HCEC 1CT (cell line): ENCODE data around the gene SBF2.

Experiments
- DNase-seq: peaks from one replicate; pipeline ENCODE4 v3.0.0-alpha.2; 2017

Gene SBF2

DNA sequence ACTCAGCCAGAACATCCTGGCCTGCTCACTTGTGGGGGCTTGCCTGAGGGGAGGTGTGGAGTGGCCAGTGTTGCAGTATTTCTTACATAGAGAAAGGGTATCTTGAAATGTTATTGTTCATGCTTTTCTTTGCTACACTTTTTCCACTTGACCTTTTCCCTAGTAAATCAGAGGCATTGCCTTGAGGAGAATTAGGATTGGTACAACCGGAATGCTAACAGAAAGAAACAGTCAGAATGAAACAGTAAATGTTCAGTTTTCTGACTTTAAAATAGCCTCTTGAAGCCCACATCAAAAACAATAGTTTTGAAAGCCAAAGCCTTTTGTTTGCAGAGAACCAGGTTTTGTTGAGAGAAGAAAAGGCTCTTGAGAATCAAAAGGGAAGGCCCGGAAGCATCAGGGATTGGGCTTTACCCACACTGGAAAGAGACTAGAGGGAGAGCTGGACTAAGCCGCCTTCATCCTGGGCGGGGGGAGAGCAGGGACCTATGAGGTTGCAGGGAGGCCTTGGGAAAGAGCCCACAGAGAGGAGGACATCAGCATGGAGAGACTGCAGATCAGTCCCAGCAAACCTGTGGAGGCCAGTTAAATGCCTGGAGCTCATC lies 23.2 kb upstream of the SBF2 start:
- DNase-seq, result no peak

DNA sequence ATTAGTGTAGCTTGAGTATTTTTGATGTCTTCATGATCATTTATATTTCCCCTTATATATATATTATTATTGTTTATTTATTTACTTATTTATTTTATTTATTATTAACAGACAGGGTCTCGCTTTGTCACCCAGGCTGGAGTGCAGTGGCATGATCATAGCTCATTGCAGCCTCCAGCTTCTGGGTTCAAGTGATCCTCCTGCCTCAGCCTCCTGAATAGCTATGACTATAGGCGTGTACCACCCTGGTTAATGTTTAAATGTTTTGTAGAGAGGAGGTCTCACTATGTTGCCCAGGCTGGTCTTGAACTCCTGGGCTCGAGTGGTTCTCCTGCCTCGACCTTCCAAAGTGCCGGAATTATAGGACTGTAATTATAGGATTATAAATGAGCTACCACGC lies 21.1 kb upstream of the SBF2 start:
- DNase-seq, result no peak

DNA sequence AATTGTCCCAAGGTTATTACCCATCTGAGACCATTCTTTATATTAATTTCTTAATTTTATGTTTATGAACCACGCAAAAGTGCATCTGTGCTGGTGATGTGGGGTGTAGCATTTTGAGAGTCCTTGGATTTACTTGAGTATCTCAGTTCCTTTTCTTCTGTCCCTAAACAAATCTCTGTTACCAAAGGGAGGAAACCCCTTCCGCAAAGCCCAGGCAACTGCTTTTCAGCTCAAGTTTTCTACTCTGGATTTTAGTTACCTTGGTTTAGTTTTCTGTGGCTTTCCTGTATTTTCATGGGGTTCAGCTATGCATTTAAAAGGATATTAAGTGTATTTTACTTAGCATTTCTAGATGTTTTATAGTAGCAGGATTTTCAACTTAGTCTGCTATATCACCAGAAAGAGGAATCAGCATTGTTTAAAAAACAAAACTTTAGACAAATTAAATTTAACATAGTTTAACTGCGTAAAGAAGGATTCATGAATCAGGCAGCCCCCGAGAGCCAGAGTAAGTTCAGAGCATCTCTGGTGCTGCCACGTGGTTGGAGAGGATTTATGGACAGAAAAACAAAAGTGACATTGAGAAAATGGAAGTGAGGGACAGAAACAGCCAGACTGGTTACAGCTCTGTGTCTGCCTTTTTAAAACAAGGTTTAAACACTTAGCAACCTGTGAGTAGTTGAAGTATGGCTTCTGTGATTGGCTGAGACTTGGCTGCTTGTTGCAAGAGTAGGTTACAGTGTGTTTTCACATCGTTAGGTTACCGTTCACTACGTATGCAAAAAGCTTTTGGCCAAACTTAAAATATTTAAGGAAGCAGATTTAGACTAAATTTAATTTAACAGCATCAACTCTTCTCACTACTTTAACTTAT lies 20.4 kb upstream of the SBF2 start:
- DNase-seq, result no peak

DNA sequence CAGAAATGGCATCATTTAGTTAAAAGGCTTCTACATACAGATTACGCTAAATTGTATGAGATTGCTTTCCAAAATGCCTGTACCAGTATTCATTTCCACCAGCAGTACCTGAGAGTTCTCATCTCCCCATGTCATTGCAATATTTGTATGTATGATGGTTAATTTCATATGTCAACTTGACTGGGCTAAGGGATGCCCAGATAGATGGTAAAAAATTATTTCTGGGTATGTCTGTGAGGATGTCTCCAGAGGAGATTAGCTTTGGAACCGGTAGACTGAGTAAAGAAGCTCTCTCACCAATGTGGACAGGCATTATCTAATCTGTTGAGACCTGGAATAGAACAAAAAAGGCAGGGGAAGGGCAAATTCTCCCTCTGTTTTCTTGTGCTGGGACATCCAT lies 17.8 kb upstream of the SBF2 start:
- no peak for DNase-seq

DNA sequence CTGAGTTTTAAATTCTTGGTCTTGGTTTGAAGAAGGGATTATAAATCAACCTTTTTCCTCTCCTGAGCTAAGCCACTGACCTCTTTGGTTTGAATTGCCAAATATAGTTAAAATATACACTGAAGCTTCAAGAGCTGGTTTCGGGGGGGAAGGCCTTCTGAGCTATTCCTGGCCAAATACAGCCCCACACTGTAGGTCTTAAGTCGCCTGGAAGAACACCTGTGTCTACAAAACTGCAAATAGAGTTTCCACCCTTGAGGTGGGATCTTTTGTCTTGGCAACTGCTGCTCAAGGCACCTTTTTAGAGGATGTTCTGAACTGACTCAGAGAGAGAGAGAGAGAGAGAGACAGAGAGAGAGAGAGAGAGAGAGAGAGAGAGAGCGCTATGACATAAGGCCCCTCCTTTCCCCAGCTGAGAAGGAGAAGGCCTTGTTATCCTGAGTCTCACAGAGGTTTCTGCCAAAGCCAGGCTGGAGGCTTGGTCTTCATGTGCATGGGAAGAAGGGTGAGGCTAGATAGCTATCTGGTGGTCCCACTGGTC lies 16.4 kb upstream of the SBF2 start:
- peak; percentile 38 for DNase-seq

DNA sequence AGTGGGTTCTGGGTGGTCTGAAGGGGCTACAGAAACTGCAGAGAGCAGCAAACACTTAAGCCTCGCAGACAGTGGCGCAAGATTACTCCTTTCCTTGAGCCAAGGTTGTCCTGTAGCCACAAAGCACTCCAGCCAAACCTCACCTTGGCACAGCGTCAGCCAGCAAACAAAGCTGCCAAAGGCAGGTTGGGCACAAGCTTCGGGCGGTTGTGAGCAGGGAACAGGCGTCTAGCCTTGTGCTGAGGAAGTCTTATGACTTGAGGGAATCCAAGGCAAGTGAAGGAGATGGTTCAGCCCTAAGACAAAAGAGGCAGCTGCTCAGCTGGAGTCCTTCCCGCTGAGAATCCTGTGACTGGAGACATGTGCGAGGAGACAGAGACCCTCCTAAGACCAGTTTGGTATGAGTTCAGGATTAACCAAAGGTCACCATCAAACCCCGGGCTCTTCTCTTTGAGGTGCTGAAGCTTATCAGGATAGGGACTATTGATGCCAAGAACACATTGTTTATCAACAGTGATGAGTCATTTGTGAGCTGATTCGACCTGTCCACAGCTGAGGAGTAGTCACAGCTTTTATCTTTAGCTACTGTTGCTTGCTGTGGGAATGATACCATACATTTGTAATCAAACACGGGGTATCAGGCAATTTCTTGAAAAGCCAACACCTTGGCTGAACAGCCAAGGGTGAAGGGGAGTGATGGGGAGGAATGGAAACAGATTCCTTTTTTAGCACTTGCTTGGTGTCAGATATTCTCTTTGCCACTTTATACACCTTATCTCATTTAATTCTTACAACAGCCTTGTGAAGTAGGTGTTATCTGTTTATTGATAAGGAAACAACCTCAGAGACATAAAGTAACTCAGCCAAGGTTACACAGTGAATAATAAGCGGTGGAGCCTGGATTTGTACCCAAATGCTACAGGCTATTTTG lies 15.4 kb upstream of the SBF2 start:
- peak; percentile 78 for DNase-seq

DNA sequence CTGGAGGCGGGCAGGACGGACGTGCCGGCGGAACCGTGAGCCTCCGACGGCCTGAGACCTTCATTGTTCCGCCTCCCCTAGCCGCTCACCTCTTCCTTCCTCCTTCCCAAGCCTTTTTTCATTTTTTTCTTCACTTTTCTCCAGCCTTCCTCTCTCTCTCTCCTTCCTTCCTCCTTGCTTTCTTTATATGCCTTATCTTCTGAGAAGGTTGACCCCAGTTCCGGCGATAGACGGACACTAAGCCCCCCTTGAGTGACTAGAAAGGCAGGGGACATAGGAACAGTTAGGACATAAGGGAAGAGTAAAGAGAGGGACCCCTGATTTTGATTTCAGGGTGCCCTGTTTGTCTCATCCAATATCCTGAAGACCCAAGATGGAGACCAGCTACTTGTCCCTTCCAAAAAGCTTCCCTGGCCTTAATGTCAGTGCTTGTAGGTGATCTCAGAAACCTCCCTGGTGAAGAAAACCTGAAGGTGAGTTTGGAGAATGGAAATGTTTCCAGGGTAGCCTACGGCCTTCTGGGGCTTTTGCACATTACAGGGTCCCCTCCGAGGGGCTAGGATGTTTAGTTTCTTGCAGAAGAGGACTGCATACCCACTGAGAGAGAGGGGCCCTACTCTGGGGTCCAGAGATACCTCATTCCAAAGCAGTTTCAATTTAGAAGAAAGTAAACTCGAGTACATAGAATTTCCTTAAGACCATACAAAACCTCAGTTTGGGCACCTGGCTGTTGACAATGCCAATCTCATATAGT lies 14.4 kb upstream of the SBF2 start:
- no peak for DNase-seq

DNA sequence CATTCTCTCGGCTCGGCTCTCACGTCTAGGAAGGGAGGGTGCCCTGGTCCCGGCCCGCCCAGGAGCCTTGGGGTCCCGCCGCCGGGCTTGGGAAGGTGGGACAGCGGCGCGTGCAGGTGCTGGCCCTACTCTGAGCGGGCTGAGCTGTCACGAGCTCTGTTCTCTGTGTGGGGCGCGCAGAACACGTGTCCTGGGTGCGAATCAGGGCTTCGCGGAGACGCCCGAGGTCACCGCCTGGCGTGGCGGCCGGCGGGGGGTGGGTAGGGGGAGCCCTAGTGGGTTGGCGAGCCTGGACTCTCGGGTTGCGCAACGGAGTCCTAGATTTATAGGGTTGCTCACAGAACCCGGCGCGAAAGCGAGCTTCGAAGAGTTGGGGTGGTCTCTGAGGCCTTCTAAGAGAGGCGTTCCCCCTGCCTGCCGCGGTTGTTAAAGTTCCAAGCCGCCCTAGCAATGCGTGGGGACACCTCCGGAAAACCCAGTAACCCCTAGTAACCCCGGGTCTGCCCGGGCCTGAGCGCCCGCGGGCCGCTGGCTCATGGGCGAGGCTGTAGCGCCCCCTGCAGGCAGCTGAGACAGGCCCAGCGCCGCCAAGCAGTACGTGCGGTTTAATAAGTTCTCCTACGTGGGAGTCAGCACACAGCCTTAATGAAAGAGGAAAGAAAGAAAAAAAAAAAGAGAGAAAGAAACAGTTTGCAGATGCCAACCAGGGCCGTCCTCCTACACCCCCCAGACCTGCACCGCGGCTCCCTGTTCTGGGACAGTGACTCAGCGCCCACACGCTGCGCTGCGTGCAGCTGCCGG lies 13.6 kb upstream of the SBF2 start:
- peak; percentile 94 for DNase-seq

DNA sequence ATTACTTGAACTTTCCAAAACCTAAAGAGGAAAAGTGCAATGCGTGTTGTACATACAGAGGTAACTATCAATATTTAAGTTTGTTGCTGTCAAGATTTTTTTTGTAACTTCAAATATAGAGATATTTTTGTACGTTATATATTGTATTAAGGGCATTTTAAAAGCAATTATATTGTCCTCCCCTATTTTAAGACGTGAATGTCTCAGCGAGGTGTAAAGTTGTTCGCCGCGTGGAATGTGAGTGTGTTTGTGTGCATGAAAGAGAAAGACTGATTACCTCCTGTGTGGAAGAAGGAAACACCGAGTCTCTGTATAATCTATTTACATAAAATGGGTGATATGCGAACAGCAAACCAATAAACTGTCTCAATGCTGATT lies 13.0 kb upstream of the SBF2 start:
- no peak for DNase-seq

DNA sequence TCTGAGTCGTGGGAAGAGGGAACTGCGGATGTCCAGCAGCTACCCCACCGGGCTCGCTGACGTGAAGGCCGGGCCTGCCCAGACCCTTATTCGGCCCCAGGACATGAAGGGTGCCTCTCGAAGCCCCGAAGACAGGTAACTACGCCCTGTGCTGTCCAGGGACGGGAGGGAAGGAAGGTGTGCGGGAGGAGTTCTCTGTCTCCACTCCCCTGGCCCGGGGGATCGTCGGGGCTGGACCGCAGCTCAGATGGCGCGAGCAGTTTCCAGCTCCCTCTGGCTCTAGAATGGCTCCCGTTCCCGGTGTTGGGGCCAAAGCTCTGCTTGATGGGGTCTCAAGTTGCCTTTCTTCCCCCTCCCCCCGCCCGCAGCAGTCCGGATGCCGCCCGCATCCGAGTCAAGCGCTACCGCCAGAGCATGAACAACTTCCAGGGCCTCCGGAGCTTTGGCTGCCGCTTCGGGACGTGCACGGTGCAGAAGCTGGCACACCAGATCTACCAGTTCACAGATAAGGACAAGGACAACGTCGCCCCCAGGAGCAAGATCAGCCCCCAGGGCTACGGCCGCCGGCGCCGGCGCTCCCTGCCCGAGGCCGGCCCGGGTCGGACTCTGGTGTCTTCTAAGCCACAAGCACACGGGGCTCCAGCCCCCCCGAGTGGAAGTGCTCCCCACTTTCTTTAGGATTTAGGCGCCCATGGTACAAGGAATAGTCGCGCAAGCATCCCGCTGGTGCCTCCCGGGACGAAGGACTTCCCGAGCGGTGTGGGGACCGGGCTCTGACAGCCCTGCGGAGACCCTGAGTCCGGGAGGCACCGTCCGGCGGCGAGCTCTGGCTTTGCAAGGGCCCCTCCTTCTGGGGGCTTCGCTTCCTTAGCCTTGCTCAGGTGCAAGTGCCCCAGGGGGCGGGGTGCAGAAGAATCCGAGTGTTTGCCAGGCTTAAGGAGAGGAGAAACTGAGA lies 12.2 kb upstream of the SBF2 start:
- DNase-seq, result no peak

DNA sequence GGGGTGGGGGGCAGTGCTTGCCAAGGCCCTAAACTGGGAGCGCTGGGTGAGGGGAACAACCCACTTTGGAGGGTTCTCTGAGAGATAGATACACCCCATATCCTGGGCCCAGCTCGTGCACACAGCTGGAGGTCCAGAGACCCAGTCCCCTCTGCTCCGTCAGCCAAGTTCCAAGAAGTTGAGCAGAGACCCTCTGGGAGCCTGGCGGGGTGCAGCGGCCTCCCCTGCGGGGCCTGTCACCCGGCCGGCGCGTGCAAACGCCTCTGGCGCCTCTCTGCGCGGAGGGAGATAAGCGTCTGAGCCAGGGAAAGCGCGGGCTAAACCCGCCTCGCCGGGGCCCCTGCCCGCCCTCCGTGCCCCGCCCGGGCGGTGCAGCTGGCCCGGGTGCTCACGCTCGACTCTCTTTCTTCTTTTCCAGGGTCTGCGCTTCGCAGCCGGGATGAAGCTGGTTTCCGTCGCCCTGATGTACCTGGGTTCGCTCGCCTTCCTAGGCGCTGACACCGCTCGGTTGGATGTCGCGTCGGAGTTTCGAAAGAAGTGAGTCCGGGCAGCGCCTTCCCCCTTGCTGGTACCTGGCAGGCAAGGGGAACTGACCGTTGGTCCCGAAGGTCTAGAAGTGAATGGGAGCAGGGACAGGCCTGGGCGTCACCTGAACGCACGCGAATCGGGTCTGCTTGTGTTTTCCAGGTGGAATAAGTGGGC lies 11.4 kb upstream of the SBF2 start:
- no peak for DNase-seq

DNA sequence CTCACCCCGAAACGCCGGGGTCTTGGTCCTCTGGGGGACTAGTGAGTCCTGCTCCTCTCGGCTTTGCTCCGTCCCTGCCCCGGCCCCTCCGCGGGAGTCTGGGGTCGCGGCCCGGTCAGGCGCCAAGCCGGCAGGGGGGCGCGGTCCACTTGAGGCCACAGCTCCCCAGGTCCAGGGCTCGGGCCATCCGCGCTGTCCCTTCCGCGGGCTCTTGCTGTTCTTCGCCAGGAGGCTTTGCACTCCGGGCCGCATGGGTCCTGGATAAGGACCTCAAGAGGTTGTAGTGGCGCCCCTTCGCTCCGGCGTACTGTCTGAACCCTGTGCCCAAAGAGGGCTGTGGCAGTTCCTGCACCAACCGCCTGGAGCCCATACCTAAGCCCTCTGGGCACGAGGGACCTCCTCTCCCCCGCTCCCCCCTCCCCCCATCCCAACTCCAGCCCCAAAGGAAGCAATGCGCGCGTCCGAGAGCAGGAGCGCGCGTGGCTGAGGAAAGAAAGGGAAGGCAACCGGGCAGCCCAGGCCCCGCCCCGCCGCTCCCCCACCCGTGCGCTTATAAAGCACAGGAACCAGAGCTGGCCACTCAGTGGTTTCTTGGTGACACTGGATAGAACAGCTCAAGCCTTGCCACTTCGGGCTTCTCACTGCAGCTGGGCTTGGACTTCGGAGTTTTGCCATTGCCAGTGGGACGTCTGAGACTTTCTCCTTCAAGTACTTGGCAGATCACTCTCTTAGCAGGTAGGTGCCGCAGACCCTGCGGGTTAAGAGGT lies 10.7 kb upstream of the SBF2 start, which contains the start of gene ADM:
Gene ADM, plus strand, starts transcription at position 579 of the 767 bp plus-strand sequence. CDS start 628 bp downstream, outside the sequence.
- DNase-seq, result peak; percentile 94

DNA sequence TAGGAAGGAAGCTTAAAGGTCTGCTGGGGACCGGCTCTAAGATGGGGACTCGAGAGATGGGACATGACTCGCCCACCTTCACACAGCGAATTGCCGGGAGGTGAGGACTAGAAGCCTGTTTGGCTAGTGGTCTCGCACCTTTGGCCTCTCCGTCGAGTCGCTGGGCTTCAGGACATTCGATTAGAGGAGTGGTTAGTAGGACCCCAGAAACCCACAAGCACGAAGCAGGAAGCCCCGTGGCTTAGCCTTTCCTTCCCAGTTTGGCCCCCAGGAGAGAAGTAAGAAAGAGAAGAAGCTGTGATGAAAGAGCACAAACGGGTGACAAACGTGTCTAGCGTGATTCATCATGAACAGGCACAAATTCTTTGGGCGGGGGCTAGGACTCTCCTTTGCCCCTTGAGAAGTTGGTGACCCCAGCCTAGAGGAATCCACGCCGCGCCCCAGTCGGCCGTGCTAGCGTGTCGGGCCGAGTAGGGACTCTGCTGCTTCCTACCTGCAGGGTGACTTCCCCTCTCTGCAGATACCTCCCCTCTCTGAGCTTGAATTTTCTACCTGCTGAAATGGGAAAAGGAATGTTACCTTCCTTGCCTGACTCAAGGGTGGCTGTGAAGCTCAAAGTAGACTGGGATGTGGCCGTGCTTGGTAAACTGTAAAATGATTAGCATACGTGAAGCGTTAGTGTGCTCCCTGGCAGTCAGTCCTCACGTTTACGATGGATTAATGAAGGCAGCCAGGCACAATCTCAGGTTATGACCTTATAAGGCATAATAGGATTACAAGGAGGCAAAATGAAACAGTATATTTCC lies 9.7 kb upstream of the SBF2 start:
- DNase-seq, result peak; percentile 77

DNA sequence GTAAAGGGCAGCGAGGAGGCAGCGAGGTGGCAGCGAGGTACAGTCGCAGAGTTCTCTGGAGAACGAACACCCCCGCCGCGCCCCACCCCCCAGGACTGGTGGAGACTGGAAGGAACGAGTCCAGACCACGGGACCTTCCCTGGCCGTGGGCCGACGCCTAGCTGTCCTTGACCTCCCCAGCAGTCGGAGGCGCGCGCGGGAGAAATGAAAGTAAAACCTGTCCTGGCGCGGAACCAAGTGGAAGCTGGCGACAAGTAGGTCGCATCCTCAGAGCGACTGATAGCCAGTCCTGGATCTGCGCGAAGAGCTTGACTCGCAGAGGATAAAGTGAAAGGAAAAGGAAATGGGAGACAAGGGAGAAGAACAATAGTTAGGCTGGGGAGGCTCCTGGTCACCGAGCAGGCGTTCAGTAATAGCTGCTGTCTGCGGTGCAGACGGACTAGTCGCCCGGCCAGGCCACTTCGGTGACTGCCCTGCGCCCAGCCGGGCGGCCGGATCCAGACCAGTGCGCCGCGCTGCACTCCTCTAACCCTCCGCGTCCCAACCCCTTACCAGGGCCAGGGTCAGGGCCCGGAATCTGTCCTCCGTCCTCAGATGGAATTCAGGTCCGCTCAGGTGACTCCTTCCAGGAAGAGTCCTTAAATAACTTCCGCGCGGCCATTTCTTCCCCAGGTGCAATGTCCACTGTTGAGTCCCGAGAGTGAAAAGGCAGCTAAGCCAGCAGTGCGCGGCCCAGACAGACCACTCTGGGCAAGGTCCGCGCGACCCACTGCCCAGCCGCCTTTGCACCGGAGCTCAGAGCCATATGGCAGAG lies 8.9 kb upstream of the SBF2 start:
- DNase-seq, result peak; percentile 70

DNA sequence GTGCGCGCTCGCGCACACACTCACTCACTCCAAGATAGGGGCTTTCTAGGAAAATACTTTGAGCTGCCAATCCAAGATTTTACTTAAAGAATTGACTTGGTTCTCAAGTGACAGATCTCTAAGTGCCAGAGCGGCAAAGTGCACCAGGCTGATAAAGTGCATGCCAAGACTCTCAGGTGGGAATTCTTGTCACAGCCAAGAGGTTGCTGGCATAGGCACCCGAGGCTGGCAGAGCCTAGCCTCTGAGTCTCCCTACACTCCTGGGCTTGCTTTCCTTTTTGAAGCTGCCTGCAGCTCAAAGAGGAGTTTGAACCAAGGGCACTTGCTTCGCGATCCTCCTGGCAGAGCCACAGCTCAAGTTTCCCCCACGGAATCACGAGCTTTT lies 8.3 kb upstream of the SBF2 start:
- DNase-seq, result no peak

DNA sequence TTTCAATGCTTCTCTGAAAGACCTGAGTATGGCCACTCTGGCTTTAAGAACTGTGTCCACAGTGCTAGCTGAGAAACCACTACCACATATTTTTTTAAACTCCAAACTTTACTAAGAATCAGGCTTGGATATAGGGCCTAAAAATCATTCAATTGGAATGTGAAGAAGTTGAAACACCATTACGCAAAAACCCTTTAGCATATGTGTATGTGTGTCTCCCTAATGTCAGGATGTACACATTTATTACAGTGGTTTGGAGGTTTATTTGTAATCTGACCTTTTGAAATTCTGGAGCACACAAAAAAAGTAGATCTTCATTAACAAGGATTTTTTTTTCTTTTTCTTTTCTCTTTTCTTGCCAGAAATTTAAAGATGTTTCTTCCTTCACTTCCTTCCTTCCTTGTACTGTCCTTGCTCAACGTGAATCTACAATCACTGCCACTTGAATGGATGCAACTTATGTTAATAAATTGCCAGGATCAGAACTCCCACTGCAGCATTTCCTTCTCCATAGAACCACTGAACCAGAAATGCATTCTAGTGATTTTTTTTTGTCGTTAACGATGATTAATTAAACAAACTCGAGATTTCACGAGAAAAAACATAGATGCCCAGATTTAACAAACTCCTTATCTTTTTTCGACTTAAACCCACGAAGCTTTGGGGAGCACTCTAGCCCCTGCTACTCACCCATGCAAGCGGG lies 7.8 kb upstream of the SBF2 start:
- DNase-seq, result peak; percentile 92
